DMS79 (cell line): ENCODE data around the gene GLCCI1.
"Not testable (repeated sequence)": the region's sequence is repeated elsewhere in the genome, so short reads cannot be mapped to it uniquely, and the experiment has no call there.

ENCODE experiments used
- DNase-seq: peaks from one replicate; lab custom pipeline; 2025; lab: John Stamatoyannopoulos, UW

The GLCCI1 gene

GRCh38 chr7:8051373-8051772 lies 82.8 kb downstream of the GLCCI1 start:
- DNase-seq, result no peak

- no peak for DNase-seq
Observed at GRCh38 chr7:8051998-8052397, 83.4 kb downstream of the GLCCI1 start.

- no peak for DNase-seq
Observed at GRCh38 chr7:8052824-8053223, 84.2 kb downstream of the GLCCI1 start.

DNA sequence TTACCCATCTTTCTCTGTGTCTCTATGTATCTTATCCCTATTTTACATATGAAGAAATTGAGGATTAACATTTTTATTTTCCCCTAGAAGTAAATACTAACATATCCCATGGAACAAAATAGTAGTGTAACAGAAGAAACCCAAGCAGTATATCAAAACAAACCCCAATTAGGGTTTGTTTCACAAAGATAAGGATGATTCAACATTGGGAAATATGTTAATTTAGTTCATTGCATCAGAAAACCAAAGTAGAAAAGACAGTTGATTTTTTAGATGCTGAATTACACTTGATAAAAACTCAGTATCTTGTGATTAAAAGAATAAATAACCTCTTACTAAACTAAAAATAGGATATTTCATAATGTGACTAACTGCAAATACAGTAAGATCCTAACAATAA lies 87.8 kb downstream of the GLCCI1 start:
- no peak for DNase-seq

DNA sequence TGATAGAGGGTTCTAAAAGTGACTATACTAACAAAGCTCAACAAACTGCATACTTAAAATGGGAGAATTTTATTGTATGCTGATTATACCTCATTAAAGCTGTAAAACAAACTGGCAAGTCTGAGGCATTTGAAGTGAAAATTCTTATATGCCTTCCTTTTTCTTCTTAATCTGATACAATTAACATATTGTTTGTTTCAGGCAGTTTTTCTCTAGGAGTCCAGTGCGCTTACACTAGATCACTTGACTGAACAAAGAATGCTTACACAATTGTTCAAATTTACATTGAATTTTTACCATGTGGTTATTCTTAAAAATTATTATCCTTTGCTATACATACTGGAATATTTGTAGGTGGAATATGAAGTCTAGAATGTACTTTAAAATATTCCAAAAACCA lies 89.0 kb downstream of the GLCCI1 start:
- DNase-seq, result no peak

- DNase-seq, result no peak
Observed at GRCh38 chr7:8058322-8058721, 89.7 kb downstream of the GLCCI1 start.

DNA sequence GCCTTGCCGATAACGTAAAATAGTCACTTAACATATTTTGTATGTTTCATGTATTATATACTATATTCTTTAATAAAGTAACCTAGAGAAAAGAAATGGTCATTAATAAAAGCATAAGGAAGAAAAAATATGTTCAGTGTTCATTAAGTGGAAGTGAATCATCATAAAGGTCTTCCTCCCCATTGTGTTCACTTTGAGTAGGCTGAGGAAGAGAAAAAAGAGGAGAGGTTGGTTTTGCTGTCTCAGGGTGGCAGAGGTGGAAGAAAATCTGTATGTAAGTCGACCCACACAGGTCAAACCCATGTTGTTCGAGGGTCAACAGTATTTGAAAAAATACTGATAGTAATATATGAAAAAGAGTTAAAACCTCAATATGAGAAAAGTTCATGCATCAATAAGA lies 90.3 kb downstream of the GLCCI1 start:
- DNase-seq, result no peak

DNA sequence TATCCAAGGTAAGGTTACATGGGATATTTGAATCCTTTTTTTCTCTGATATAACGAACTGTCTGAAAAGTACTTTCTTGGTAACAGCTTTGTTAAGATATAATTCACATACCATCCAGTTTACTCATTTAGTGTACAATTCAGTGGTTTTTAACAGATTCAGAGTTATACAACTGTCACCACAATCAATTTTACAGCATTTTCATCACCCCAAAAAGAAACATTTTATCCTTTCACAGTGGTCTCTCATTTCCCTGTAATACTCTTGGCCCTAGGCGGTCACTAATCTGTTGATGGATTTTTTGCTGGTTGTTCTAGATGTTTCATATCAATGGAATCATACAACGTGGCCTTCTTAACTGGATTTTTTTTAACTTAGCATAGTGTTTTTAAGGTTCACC lies 91.6 kb downstream of the GLCCI1 start:
- no peak for DNase-seq

DNA sequence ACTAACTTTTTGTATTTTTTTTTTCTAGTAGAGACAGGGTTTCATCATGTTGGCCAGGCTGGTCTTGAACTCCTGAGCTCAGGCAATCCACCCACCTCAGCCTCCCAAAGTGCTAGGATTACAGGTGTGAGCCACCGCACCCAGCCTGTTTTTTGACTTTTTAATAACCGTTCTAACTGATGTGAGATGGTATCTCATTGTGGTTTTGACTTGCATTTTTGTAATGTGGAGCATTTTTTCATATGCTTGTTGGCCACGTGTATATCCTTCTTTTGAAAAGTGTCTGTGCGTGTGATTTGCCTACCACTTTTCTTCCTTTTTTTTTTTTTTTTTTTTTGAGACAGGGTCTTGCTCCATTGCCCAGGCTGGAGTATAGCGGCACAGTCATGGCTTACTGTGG lies 94.7 kb downstream of the GLCCI1 start:
- not testable (repeated sequence) for DNase-seq

GRCh38 chr7:8063706-8064297 lies 95.2 kb downstream of the GLCCI1 start:
- no peak for DNase-seq

DNA sequence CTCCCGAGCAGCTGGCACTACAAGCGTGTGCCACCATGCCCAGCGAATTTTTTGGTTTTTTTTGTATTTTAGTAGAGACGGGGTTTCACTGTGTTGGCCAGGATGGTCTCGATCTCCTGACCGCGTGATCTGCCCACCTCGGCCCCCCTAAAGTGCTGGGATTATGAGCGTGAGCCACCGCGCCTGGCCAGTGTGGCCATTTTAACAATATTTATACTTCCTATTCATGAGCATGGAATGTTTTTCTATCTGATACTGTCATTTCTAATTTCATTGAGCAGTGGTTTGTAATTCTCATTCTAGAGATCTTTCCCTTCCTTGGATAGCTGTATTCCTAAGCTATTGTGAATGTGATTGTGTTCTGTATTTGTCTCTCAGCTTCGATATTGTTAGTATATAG lies 96.2 kb downstream of the GLCCI1 start:
- no peak for DNase-seq

- DNase-seq, result no peak
Observed at GRCh38 chr7:8065356-8065813, 96.8 kb downstream of the GLCCI1 start.

DNA sequence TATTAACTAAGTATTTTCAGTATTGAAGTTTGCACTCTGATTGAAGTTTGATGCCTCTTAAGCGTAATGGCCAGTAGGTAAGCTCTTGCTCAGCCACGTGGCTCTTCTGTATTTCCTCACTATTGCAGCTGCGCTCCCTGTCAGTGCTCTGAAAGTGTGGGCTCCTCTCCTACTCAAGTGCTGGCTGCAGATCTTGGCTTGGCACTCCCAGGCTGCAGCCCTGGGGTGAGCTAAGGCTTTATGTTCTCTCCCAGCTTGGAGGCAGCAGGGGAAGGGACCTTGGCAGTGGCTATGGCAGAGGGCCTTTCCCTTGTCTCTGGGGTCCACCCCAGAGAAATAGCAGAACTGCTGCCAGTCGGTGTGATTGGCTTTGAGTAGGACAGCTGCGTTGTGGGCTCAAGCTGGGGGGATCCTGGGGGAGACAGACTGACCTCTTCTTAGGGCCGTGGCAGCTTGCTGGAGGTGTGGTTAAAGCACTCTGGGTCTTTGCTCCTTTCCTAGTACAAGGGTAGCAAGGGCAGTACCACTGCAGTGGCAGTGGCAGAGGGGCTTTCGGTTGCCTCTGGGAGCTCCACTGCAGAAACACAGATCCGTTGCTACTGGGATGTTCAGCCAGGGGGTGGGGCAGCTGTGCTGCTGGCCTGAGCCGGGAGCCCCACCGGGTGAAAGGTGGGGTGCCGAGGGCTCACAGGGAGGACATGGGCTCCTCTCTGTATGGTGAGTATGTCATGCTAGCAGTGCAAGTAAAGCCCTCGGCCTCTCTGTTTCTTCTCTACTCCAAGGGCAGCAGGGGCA lies 100.5 kb downstream of the GLCCI1 start:
- DNase-seq, result no peak

DNA sequence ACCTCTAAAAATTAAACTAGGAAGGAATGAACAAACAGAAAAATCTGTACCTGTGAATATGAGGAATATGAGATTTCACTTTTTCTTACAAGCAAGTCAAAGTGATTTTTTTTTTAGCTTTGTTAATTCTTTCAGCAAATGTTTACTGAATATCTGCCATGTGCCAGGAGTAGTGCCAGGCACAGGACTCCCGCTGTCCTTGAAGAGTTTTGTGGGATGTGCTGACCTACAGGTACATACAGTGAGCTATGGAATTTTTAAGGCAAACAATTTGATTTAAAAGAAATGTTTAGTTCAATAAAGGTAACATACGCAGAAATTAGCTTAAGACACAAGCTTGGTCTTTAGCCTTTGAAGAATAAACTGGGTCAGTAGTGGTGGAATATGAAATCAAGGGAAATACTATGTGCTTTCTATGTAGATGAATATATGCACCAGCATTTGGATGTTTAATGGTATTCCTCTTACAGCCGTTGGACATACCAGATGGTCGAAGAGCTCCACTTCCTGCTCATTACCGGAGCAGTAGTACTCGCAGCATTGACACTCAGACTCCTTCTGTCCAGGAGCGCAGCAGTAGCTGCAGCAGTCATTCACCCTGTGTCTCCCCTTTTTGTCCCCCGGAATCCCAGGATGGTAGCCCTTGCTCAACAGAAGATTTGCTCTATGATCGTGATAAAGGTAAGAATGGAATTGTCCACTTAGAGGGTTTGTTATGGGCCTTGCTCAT lies 102.0 kb downstream of the GLCCI1 start:
- DNase-seq, result no peak

- DNase-seq, result no peak
Observed at GRCh38 chr7:8078418-8078817, 109.8 kb downstream of the GLCCI1 start.

DNA sequence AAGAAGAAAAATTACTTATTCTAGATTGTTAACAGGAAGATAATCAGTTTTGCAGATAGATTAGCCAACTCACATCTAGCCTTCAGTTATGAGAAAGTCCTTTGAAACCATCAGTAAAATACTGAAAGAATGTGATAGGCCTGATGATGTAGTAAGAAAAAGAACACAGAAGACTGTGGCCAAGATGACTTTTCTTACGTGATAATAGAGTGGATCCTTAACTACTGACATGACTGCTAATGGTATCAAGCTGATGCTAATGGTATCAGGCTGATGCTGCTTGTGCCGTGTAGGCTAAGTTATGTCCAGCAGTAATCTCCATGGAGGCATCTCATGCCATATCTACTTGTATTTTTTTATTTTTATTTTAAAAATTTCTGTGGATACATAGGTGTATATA lies 114.2 kb downstream of the GLCCI1 start:
- no peak for DNase-seq

GRCh38 chr7:8084836-8085235 lies 116.2 kb downstream of the GLCCI1 start:
- no peak for DNase-seq

DNA sequence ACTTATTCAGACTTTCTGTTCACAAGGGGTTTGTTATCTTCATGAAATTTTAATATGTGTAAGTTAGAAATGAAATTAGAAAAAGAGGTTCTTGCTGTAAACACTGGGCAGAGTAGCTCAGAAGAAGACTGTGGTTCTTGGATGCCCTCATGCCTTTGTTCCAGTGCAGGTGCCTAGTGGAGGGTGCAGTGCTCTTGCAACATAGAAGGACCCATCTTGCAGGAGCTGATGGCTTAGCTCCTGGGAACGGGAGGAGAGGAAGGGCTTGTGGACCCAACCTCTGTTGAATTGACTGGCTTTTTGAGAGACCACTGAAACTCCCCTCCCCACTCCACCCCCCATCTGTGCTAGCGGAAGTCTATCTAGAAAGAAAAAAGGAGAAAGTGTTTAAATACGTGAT lies 116.8 kb downstream of the GLCCI1 start:
- DNase-seq, result no peak

DNA sequence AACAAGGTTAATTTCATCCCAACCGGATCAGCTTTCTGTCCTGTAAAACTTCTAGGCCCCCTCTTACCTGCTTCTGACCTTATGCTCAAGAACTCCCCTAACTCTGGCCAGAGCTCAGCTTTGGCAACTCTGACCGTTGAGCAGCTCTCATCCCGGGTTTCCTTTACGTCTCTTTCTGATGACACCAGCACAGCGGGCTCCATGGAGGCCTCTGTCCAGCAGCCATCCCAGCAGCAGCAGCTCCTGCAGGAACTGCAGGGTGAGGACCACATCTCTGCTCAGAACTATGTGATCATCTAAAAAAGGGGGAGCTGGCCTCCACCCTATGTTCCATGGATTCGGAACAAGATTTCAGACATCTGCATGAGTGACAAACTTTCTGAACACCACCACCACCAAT lies 117.6 kb downstream of the GLCCI1 start:
- DNase-seq, result no peak

- no peak for DNase-seq
Observed at GRCh38 chr7:8089036-8089780, 120.6 kb downstream of the GLCCI1 start.

DNA sequence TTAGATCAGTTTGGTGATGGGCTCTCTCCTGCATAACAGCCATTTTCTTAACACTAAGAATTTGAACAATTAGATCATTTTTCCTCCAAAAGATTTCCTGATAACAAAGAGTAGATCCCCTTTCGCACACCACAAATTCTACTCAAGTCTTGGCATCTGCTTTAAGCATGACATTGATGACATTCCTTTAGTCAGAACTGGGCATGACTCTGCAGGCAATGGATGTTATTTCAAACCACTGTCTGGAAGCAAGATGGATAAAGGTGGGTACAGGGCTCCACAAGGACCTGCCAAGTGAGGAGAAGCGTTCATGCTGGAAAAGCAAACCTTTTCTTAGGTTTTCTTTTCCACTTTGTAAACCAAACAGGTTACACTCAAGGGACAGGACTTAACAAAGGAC lies 123.5 kb downstream of the GLCCI1 start:
- DNase-seq, result no peak
